Stimulated activated CD8-positive, alpha-beta memory T cell treated with anti-CD3 and anti-CD28 coated beads, Interleukin-2, amount 100 ng/mL, for 1 hour (primary cell): Measurements from ENCODE around the gene HDAC4.

ENCODE experiments used
- DNase-seq, 2 donors: peaks; one replicate each; pipeline ENCODE4 v3.0.0-alpha.2; 2020; ENCODE audit warnings: low read depth in 2 of 2

The HDAC4 gene

DNA sequence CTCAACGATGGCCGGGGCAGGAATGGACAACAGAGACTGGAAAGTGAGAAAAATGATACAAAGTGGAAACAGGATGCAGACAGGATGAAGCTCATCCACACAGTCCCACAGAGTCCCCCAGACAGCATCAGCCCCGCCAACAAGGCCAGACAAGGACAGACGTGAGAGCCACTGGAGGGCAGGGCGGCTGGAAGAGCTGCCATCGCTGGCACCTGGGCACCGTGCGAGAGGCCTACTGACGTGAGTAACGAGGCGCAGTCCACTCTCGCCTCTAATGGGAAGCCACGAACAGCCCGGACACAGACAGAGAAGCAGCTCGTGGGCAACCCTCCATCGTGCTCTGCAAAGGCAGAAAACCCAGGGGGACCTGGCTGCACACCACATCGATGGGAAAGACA lies 17.1 kb downstream of the HDAC4 start:
- no peak for DNase-seq

DNA sequence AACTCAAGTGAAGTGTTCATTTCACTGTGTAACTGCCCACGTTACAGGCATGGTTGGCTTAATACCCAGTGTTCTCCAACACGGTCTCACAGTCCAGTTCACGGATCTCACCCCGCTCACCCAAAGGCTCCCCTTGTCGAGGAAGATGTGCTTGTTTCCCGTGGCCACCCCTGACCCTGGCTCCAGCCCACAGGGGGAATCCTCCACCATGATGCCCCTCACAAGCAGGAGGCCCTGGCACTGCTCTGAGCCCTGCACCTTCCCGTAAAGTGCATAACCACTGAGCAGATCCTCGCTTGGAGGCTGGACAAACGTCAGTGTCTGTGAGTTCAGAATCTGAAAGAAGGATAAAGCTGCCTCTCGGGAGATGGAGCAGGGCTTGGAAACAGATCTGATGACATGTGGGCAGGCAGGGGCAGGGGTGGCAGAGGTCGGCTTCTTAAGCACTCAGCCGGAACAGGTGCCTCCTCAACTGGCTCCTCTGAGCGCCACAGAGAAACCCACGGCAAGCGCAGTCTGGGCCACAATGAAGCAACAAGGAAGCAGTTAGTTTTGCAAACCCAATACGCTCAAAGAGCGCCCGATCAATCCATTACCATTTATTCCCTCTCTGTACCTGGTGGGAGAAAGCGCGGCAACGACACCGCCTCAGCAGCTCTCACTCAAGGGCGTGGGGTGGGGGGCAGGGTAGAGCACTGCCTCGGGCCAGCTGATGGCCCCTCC lies 17.6 kb downstream of the HDAC4 start:
- DNase-seq: no peak

DNA sequence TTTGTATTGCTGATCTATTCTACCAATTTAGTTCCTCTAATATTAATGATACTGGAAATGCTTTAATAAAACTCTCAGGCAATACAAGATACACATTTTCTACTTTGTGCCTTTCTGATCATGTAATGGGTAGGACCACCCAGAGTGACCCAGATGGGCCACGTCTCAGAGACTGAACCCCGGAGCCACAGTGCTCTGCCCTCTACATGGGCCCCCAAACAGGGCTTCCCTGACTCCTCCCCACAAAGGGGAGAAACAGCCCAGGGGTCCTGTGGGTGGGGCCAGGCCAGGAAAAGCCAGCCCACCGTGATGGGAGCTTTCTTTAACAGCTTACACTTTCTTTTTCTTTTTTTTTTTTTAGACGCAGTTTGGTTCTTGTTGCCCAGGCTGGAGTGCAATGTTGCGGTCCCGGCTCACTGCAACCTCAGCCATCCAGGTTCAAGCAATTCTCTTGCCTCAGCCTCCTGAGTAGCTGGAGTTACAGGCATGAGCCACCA lies 18.4 kb downstream of the HDAC4 start:
- DNase-seq: no peak

DNA sequence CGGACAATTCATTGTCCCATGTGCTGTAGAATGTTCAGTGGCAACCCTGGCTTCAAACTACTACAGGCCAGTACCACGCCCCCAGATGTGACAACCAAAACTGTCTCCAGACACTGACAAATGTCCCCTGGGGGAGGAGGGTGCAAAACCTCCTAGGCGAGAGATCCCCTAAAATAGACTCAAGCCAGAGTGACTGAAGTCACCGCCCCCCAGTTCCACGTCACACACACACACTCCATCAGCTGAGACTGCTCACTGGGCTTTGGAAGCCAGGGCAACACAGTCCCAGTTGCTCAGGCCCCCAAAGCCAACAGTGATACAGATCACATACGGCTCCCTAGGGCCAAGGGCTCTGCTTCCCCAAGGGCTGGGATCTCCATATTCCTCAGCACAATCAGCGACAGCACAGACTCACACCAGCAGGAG lies 19.1 kb downstream of the HDAC4 start:
- no peak for DNase-seq

DNA sequence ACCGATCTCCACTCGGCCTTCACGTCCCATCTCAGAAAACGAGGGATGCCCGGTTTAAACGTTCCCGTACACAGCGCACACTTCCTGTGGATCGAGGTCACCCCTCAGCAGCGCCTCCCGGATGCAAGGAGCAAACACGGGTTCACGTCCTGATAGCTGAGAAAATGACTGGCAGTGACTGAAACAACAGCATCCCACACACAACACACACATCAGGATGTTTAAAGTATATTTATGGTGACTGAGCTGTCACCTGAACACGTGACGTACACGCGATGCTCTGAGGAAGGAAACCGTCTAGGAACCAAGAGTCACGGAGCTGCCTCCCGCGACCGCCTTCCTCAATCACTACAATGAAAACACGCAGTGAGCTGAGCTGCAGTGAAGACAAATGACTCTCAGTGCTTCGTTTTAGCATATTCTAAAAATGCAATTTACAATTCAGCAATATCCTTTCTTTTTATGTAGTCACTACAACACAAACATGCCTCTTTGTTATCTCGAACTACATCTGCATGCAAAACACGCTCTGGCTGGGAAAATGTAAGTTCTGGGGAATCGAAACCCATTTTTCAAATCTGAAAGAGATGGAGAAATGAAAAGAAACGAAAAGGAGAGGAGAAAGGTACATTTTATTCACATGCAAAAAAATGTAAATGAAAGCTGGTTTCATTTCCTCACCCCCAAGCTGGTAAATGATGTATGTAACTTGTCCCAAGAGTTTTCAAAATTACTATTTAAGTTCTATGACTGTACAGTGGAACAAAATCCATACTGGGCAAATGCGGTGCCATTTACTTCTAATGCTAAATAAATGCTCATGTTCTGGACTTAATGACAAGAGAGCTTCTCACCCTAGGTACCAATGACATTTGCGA lies 19.8 kb downstream of the HDAC4 start:
- peak; percentile 27 to 43 for DNase-seq

DNA sequence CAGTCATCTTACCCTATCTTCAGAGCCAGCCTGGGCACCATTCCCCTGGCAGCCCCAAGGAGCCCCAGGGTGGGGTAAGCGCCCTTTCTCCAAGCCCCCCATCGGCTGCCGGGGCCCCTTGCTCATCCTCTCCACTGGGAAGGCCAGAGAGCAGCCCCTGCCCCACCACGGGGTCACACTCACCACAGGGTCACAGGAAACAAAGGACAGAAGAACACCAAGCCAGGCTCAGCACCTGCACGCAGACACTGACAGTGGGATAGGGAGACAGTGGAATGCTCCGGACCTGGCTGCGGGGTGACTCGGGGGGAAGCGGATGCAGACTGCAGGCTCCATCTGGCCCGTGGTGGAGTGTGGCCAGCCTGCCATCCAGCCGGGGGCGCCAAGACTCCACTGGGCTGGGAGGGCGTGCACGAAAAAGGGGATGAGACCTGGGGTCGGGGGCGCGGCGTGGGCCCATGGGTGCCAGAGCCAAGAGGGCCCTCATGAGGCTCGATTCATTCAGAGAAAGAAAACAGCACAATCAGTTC lies 21.1 kb downstream of the HDAC4 start:
- DNase-seq: no peak

DNA sequence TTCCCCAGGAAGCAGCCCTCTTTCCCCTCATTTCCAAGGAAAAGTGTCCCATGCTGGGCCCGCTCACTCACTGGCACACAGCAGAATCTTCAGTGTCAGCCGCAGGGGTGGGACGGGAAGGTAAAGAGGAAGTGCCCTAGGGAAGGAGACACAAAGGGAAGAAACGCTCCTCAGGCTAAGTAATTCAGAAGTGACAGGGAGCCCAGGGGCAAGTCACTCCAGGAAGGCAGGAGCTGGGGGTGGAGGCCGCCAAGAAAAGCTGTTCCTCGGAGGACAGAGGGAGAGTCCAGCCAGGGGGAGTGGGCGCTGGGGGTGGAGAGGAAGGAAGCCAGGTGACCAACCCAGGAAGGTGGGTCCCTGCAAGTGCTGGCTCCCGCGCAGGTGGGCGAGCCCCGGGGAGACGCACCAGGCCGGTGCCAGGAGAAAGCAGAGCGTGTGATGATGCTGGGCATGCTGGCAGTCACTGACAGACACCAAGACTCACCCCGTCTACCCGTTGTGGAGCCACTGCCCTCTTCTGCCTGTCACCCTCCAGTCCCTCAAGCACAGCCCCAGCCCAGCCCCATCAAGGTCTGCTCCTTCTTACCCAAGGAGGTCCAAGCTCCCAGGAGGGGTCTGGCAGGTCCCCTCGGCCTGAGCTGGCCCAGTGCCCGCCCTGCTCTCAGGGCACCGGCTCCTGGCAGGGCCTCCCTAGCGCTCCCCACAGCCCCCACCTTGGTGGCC lies 21.7 kb downstream of the HDAC4 start:
- DNase-seq: no peak

DNA sequence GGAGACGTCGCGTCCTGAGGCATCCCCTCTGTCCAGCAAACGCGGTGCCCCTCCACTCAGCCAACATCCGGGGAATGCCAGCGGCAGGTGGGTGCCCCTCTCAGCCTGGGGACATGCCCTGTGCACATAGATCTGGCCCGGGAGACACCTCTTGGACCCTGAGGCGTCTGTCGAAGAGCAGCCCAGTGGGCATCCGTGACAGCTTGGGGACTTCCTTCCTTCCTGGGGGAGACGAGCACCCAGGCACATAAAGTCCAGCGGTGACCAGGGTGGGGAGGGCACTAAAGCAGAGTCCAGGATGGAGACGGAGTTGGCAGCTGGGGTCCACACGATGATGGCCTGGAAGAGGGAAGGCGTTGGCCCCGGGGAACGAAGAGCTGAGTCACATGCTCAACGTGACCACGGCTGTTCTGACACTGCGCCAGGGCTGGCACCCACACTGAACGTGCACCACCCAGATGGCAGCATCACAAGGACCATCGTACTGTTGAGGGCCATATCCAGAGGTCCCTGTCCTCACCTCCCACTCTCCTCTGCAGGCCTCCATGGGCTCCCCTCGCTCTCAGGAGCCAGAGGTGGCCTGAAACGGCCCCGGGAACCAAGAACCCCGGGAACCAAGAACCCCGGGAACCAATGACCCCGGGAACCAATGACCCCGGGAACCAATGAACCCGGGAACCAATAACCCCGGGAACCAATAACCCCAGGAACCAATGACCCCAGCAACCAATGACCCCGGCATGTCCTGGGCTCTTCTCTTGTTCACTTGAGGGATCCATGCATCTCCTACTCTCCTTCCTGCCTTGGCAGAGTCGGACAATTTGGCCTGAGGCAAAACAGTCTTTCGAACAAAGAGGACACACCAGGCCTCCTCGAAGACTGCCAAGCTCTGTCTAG lies 22.6 kb downstream of the HDAC4 start:
- no peak for DNase-seq

DNA sequence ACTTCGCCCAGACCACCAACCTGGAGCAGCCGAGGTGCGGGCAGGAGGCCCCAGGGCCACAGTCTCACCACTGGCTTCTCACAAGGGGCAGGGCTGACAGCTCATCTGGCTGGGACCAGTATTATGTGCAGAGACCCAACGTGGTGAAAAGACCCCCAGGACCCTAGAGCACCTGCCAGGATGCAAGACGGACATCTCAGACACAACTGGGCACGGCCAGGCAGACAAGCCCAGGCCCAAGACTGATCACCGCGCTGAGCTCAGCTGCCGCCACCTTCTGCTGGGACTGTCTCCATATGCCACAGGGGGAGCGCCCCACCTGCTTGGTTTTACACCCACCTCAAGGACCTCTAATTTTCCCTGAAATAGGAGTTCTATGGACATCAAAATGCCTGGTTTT lies 23.2 kb downstream of the HDAC4 start:
- DNase-seq: no peak

DNA sequence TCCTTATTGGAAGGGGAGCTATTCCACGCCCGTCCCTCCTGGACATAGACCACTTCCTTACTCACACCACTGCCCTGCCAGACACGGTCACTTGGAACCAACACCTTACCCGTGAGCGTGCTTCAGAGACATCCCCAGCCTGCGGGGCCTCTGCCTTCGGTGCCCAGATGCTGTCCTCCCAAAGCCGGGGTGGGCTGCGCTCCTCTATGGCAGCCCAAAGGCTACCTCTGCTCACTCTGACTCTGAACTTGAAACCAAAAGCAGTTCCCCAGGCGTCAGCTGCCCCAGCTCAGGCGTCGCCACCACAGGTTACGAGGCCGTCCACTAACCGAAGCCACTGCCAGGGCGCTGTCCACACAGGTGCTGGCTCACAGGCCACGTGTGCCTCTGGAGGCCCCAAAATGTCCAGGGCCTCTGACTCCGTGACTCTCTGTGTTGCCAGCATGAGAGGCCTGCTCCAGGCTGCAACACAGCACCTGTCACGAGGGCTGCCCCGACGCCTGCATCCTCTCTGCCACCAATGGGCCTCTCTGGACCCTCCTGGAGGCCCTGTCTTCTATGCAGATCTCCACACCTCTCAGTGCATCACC lies 23.8 kb downstream of the HDAC4 start:
- no peak for DNase-seq

DNA sequence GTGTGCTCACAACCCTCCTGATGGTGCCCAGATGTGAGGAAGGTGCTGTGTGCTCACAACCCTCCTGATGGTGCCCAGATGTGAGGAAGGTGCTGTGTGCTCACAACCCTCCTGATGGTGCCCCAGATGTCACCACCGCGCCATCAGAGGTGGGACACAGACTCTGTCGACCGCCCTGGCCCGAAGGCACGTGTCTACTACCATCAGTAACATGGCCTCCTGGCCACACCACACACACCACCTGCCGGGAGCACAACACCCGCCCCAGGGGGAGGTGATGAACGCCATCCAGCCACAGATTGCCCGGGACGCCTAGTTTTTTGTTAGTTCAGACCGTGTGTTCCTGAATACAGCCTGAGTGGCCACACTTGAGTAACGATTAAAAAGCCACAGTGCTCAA lies 24.5 kb downstream of the HDAC4 start:
- no peak for DNase-seq

DNA sequence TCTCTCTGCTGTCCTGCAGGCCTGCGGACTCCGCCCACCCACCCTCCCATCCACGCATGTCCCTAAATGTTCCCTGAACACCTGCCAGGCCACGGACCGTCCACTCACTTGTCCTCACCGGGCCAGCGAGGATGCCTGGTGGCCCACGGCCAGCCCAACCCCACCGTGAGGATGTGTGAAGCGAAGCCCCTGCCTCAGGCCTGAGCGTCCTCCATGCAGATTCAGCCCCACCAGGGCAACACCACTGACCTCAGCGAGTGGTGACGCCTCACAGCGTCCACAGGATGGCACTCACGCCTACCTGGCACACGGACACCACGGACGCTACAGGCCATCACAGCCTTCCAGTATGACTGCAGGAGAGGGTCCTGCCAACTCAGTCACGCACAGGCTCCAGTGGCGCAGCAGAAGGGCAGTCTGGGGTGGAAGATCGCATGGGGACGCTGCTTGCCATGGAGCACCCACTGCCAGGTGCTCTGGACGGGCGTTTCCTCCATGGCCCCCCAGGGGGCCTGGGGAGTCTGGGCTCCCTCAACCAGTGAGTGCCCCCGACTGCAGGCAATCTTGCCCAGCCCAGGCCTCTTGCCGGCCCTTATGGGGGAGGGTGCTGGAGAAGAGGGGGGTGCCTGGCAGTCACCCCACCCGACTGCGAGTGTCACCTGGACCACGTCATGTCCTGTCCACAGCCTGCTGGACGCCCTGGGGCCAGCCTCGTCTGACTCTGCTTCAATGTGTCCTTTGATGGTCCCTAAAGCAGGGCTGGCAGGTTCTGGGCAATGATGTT lies 25.4 kb downstream of the HDAC4 start:
- no peak for DNase-seq

DNA sequence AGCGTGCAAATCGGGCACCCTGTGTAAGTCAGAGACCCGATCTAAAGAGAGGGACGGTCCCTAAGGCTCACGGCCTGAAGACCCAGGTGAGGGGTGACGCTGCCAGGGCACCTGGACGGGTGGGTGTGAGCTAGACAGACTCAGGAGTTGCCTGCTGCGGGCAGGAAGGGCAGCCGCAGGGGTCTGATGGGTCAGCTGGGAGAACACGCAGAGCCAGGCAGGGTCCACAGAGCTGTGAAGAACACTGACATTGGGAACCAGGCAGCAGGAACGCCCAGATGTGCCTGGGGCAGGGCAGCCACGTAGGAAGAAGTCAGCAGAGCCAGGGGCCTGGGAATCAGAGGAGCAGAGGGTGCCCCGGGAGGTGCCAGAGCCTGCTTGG lies 25.9 kb downstream of the HDAC4 start:
- no peak for DNase-seq

DNA sequence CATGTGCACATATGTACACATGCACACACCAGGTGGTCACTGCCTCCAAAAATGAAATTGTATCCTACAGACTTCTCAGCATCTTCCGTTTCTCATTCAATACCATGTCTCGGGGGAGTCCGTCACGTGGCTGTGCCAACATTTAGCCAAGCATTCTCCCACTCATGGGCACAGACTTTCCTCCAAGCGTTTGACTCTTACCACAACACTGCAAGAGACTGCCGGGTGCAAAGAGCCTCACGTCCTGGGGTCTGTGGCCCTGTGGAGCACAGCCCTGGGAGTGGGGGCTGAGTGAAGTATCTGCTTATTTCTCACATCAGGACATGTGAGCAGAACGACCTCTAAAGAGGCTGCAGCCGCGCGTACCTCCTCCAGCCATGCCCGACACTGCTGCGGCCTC lies 28.0 kb downstream of the HDAC4 start:
- DNase-seq: no peak

DNA sequence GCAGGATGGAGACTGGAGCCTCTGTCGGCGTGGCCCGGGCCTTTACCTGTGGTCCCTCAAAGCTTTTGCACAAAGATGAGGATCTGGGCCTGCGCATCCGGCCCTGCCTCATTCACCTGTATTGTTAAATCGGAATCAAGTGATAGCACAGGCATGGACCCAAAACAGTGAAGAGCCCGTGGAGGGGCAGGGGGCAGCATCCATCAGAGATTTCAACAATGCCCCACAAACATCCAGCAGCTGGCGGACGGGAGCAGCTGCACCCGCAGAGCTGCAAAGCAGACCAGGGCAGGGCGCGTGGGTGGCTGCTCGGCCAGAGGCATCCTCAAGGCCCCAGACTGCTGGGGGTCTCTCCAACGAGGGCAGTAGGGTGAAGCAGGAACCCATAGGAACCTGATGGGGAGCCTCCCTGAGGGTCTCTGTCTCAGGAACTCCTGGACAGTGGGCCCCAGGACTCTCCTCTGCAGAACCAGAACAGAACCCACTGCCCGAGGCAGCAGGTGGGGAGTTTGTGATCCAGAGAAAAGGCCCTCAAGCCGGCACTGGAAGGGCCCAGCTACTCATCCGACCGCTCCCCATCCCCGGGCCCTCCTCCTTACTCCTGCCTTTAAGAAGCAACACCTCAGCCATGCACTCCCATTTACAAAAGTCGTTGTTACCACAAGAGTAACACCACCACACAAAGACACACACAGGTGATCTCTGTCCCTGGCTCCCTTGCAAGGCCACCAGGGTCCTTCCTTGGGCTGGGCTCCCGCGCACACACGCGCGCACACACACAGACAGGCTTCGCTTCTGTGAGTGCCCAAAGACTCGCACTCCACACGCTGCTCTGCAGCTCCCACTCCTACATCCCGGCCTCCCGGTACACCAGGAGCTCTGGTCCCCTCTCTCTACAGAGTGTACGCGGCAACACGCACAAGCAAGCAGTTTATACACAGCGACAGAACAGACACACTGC lies 28.8 kb downstream of the HDAC4 start:
- no peak for DNase-seq

DNA sequence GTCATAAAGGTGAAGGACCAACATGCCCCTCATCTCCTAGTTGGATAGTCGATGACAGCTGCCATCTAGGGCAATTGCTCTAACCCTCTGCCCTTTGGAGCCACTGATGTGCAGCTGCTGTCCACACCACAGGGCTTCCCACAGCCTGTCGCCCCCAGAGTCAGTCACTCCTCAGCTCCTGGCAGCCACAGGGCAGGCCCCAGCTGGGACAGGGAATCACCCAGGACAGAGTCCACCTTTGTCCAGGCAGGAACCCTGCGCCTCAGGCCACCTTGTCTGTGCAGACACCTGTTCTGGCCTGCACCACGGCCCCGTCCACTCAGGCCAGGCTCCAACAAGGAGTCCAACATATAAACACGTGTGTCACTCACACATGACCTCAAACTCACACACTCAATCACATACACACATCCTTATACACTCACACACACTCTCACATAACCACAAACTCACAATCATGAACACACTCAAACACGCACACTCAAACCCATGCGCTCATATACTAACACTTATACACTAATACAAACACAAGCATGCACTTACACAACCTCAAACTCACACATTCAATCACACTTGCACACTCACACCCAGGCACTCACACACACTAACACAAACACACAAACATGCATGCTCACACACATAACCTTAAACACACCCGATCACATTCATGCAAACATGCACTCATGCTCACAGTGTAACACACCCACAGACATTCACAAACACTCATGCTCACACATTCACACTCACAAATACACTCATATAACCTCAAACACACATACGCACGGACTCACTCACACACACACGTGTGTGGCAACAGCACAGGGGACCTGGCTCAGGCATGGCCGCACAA lies 29.7 kb downstream of the HDAC4 start:
- DNase-seq: no peak

DNA sequence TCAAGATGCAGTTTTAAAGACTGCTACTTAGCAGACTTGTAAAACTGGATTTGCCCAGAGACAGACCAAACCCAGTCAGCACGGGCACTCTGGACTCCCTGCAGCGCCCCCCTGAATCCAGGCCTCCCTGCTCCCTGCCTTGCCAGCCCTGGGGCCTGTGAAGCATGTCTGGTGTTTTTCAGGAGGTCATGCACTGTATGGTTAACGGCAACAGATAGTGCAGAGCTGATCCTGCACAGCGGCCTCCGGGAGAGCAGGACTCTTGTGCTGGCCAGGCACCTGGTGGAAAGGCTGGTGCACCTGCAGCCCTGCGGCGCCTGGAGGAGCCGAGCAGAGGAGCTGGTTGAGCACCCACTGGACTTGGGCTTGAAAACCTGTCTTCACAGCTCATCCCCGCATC lies 30.4 kb downstream of the HDAC4 start:
- DNase-seq: no peak
